Tibial nerve (tissue), 4 donors: ENCODE measurements around the gene WDR88.

Source experiments
- CTCF ChIP-seq, 5 experiments: fragments of 200-600 bp in 3 of 5; fragments of 450-650 bp in 2 of 5; sonication (generic) in 3 of 5; IDR thresholded peaks; one replicate each; pipeline ENCODE4 v1.5.1; 2016 to 2019; ENCODE audit warnings: antibody characterized with exemption in 5 of 5, mild to moderate bottlenecking in 3 of 5, moderate library complexity in 2 of 5
- EP300 ChIP-seq, 2 donors: sonication (generic); formaldehyde crosslinking; IDR thresholded peaks; one replicate each; pipeline ENCODE4 v1.6.1; 2017; ENCODE audit warnings: antibody characterized with exemption in 2 of 2, mild to moderate bottlenecking in 1 of 2
- POLR2A ChIP-seq, 2 donors: fragments of 450-650 bp; IDR thresholded peaks; one replicate each; pipeline ENCODE4 v1.6.1; 2017; ENCODE audit warnings: antibody characterized with exemption in 2 of 2, mild to moderate bottlenecking in 2 of 2, moderate library complexity in 2 of 2

- TF ChIP-seq POLR2A (IDR thresholded peaks at IDR 0.05): no peak
- TF ChIP-seq CTCF (IDR thresholded peaks at IDR 0.05): no peak
- TF ChIP-seq EP300 (IDR thresholded peaks at IDR 0.05): no peak
Observed at GRCh38 chr19:33191501-33191900, 59.6 kb downstream of the WDR88 start.
